H1 (cell line): ENCODE data around the gene DEPP1. TPM values are rescaled to one million over a fixed set of nuclear protein-coding genes. Genes with fewer than 3 reads are reported as not detected.
A peak's percentile ranks its signal among the peaks of the same experiment; 100 is the strongest.

Experiments
- CTCF ChIA-PET: fragments of 300-600 bp; sonication (Branson Sonifier 250); formaldehyde crosslinking; loops from one replicate; lab custom pipeline; 2021; ENCODE audit not compliant: partially characterized antibody; lab: Charles Lee
- POLR2A ChIA-PET: fragments of 300-600 bp; sonication (Branson Sonifier 250); formaldehyde crosslinking; loops from one replicate; lab custom pipeline; 2021; ENCODE audit warnings: inconsistent platforms; ENCODE audit not compliant: partially characterized antibody; lab: Charles Lee
- DNase-seq, 2 experiments: peaks; one replicate each; pipeline versions ENCODE4 v3.0.0 to v3.0.0-alpha.2; 2010 to 2022; ENCODE audit warnings: low spot score in 2 of 2, low read depth in 1 of 2, mixed read lengths in 1 of 2
- FAIRE-seq: peaks from 2 replicates; lab custom pipeline; 2011; peaks lifted over from hg19 to GRCh38; lab: Jason Lieb, UNC
- H2AFZ ChIP-seq: 2 replicates; pipeline ENCODE4 v1.8.1; 2012; ENCODE audit warnings: low read length, inconsistent platforms
- H2AK5ac ChIP-seq: 2 replicates; pipeline ENCODE4 v1.6.1; 2013; ENCODE audit warnings: low read depth, low read length
- H2BK120ac ChIP-seq: replicated peaks from 2 replicates; pipeline ENCODE3; 2013; ENCODE audit warnings: low read depth, low read length, inconsistent platforms
- H2BK12ac ChIP-seq: 2 replicates; pipeline ENCODE4 v1.6.1; 2013; ENCODE audit warnings: low read depth, low read length
- H2BK15ac ChIP-seq: 2 replicates; pipeline ENCODE4 v1.6.1; 2013; ENCODE audit warnings: low read length
- H2BK20ac ChIP-seq: 2 replicates; pipeline ENCODE4 v1.6.1; 2013; ENCODE audit warnings: low read length
- H2BK5ac ChIP-seq: 2 replicates; pipeline ENCODE4 v1.6.1; 2013; ENCODE audit warnings: low read depth, low read length
- H3K14ac ChIP-seq: 2 replicates; pipeline ENCODE4 v1.6.1; 2013; ENCODE audit warnings: inconsistent platforms; ENCODE audit not compliant: insufficient read length
- H3K18ac ChIP-seq: 2 replicates; pipeline ENCODE4 v1.6.1; 2013; ENCODE audit warnings: low read length; ENCODE audit errors: extremely low read depth
- H3K23ac ChIP-seq: 2 replicates; pipeline ENCODE4 v1.6.1; 2013; ENCODE audit warnings: inconsistent platforms; ENCODE audit not compliant: insufficient read length
- H3K23me2 ChIP-seq: 2 replicates; pipeline ENCODE4 v1.6.1; 2013; ENCODE audit warnings: low read depth, low read length
- H3K27ac ChIP-seq: 2 replicates; pipeline ENCODE4 v1.6.1; 2011; ENCODE audit warnings: low read depth, low read length, inconsistent platforms
- H3K27me3 ChIP-seq, 4 experiments: replicated peaks in 1 of 4; 1 replicate in 1 of 4; 2 replicates in 3 of 4; pipeline versions ENCODE4 v1.6.1 to v1.8.1; 2011 to 2013; ENCODE audit warnings: low read length in 3 of 4, mild to moderate bottlenecking in 3 of 4, inconsistent platforms in 2 of 4, mixed read lengths in 2 of 4, moderate library complexity in 1 of 4; ENCODE audit not compliant: control insufficient read depth in 3 of 4, insufficient read depth in 3 of 4; ENCODE audit errors: extremely low read depth in 1 of 4
- H3K36me3 ChIP-seq, 4 experiments: 2 replicates each; pipeline versions ENCODE4 v1.6.1 to v1.8.1; 2011 to 2013; ENCODE audit warnings: mild to moderate bottlenecking in 4 of 4, low read length in 3 of 4, moderate library complexity in 2 of 4, control low read depth in 1 of 4, inconsistent platforms in 1 of 4; ENCODE audit not compliant: insufficient read depth in 4 of 4, control insufficient read depth in 2 of 4
- H3K4ac ChIP-seq: replicated peaks from 2 replicates; pipeline ENCODE3; 2013; ENCODE audit warnings: low read length, low read depth, mixed read lengths, inconsistent platforms; ENCODE audit not compliant: insufficient read length
- H3K4me1 ChIP-seq, 4 experiments: replicated peaks in 1 of 4; 1 replicate in 1 of 4; 2 replicates in 3 of 4; pipeline versions ENCODE4 v1.6.1 to v1.8.1; 2011 to 2013; ENCODE audit warnings: low read length in 3 of 4, inconsistent platforms in 2 of 4, mixed read lengths in 1 of 4; ENCODE audit not compliant: insufficient read depth in 4 of 4, control insufficient read depth in 3 of 4
- H3K4me2 ChIP-seq, 2 experiments: 2 replicates each; pipeline versions ENCODE4 v1.6.1 to v1.8.1; 2011 to 2013; ENCODE audit warnings: low read depth in 2 of 2, low read length in 2 of 2, control low read depth in 1 of 2, inconsistent platforms in 1 of 2, mild to moderate bottlenecking in 1 of 2; ENCODE audit not compliant: insufficient read depth in 1 of 2
- H3K4me3 ChIP-seq, 4 experiments: fragments of 200-600, 300-600 bp in 1 of 4; sonication (generic), shearing (Covaris generic), sonication (Bioruptor Twin) in 1 of 4; 2 replicates each; pipeline versions ENCODE4 v1.5.1 to v1.8.1; 2011 to 2016; ENCODE audit warnings: low read length in 4 of 4, low read depth in 3 of 4, control low read depth in 2 of 4, inconsistent platforms in 2 of 4, mild to moderate bottlenecking in 2 of 4, mixed read lengths in 1 of 4, moderate library complexity in 1 of 4; ENCODE audit not compliant: insufficient read depth in 2 of 4; ENCODE audit errors: extremely low read depth in 1 of 4
- H3K56ac ChIP-seq: replicated peaks from 2 replicates; pipeline ENCODE3; 2013; ENCODE audit warnings: low read depth, mild to moderate bottlenecking, mixed read lengths, low read length, inconsistent platforms; ENCODE audit not compliant: insufficient read length
- H3K79me1 ChIP-seq: 2 replicates; pipeline ENCODE4 v1.6.1; 2013; ENCODE audit warnings: low read depth, low read length, control low read depth
- H3K79me2 ChIP-seq, 2 experiments: 2 replicates each; pipeline versions ENCODE4 v1.6.1 to v1.8.1; 2012 to 2013; ENCODE audit warnings: low read length in 2 of 2, mild to moderate bottlenecking in 2 of 2, inconsistent platforms in 1 of 2; ENCODE audit not compliant: insufficient read depth in 2 of 2, control insufficient read depth in 1 of 2
- H3K9ac ChIP-seq, 4 experiments: replicated peaks in 1 of 4; 1 replicate in 1 of 4; 2 replicates in 3 of 4; pipeline versions ENCODE4 v1.6.1 to v1.8.1; 2011 to 2013; ENCODE audit warnings: low read depth in 3 of 4, low read length in 3 of 4, control low read depth in 2 of 4, mild to moderate bottlenecking in 2 of 4, moderate library complexity in 2 of 4, inconsistent platforms in 1 of 4; ENCODE audit errors: extremely low read depth in 1 of 4
- H3K9me3 ChIP-seq, 2 experiments: 2 replicates each; pipeline versions ENCODE4 v1.6.1 to v1.8.1; 2012 to 2013; ENCODE audit warnings: mild to moderate bottlenecking in 2 of 2, moderate library complexity in 2 of 2, control low read depth in 1 of 2, inconsistent platforms in 1 of 2, low read depth in 1 of 2, low read length in 1 of 2, mixed read lengths in 1 of 2; ENCODE audit not compliant: insufficient read depth in 2 of 2
- H4K20me1 ChIP-seq, 2 experiments: replicated peaks in 1 of 2; 2 replicates each; pipeline versions ENCODE3 to v1.8.1; 2011 to 2013; ENCODE audit warnings: inconsistent platforms in 2 of 2, low read length in 2 of 2, mild to moderate bottlenecking in 1 of 2; ENCODE audit not compliant: insufficient read depth in 2 of 2, control insufficient read depth in 1 of 2
- H4K5ac ChIP-seq: 2 replicates; pipeline ENCODE4 v1.6.1; 2013; ENCODE audit warnings: low read length, low read depth, mixed read lengths, inconsistent platforms; ENCODE audit not compliant: insufficient read length
- H4K8ac ChIP-seq: 2 replicates; pipeline ENCODE4 v1.8.0; 2013; ENCODE audit warnings: mild to moderate bottlenecking, moderate library complexity, low read length, inconsistent platforms; ENCODE audit not compliant: insufficient read depth; ENCODE audit errors: extremely low read depth
- H4K91ac ChIP-seq: replicated peaks from 2 replicates; pipeline ENCODE3; 2013; ENCODE audit warnings: low read length, mixed read lengths, inconsistent platforms; ENCODE audit not compliant: insufficient read length
- SP4 ChIP-seq: IDR thresholded peaks from 2 replicates; pipeline ENCODE4 v1.6.1; 2012; ENCODE audit warnings: low read length, inconsistent platforms
- USF2 ChIP-seq: IDR thresholded peaks from 2 replicates; pipeline ENCODE4 v1.6.1; 2011; ENCODE audit warnings: low read length, improper control_type of control experiment
- WGBS, 2 experiments: shearing (Covaris generic) in 1 of 2; methylation state at CpG; one replicate each; pipeline versions ENCODE4 v1.1.6 to v1.1.7; 2013 to 2015; ENCODE audit warnings: low lambda C conversion rate in 2 of 2, mixed read lengths in 2 of 2, inconsistent platforms in 1 of 2, low coverage in 1 of 2, missing lambda C conversion rate in 1 of 2; ENCODE audit not compliant: insufficient replicate concordance in 2 of 2, insufficient coverage in 1 of 2, insufficient read length in 1 of 2; ENCODE audit errors: extremely low coverage in 1 of 2, missing lambda C conversion rate in 1 of 2; 5-methylcytosine and 5-hydroxymethylcytosine counted together
- polyA plus RNA-seq, 7 experiments: library from polyadenylated mRNA; depleted of rRNA in 3 of 7; stranded (reverse) in 5 of 7; unstranded in 2 of 7; fragments of >200 nt in 5 of 7; fragments of 200-250 nt in 2 of 7; gene quantifications; 1 replicate in 5 of 7; 2 replicates in 1 of 7; 4 replicates in 1 of 7; pipeline versions ENCODE4 v1.2.1 to v1.2.3, GENCODE V29; 2011 to 2013; ENCODE audit warnings: missing spikeins in 2 of 7, mixed read lengths in 2 of 7
- total RNA-seq: library from RNA; stranded (reverse); fragmentation: NEBNext Ultra II Directional; extraction: Animal tissue kit (Norgen Biotek cat#: 25700); gene quantifications from 2 replicates; pipeline ENCODE4 v1.2.1, GENCODE V29; 2021

Gene DEPP1
- total and polyA plus RNA-seq, 2 of the 8 experiments (the other 6 are each of a cell fraction or from before 2014, with no cell fraction given) = 0.67 to 4.5 TPM

GRCh38 chr10:44971935-44972757 lies 6.5 kb downstream of the DEPP1 start:
- H3K36me3 ChIP-seq = peaks cover 0 to 6% (median 0%) of the 10 kb centered on the region in 4 experiments; a peak in 3 of 8 replicates
- H2BK15ac ChIP-seq = 0 out of 2 replicates have a peak overlapping the region, but pooled peaks have one; percentile 40
- H2BK12ac ChIP-seq = no peak overlapping the region
- H3K18ac ChIP-seq = no peak overlapping the region
- no peak overlapping the region for H4K91ac ChIP-seq
- H3K79me2 ChIP-seq = no peaks in the 10 kb centered on the region
- H2AFZ ChIP-seq = no peak overlapping the region
- H3K27ac ChIP-seq = no peak overlapping the region
- FAIRE-seq (no peak), DNase-seq (no peak)
- H3K4me2 ChIP-seq = no peak overlapping the region
- no peak overlapping the region for H4K8ac ChIP-seq
- WGBS, 2 experiments = 92% methylated on average over 12 of the region's 12 CpGs; no CpG with 5 or more reads in 1 of the 2 experiments
- no peak overlapping the region for H4K5ac ChIP-seq
- H3K9me3 ChIP-seq = no peaks in the 10 kb centered on the region
- H3K23ac ChIP-seq = no peak overlapping the region
- H3K23me2 ChIP-seq = peaks cover 14% of the 10 kb centered on the region; the same call in 1 of the 2 replicates
- no peak overlapping the region for H2BK120ac ChIP-seq
- no peak overlapping the region for H3K9ac ChIP-seq
- H3K79me1 ChIP-seq = peaks cover 5% of the 10 kb centered on the region; the same call in 1 of the 2 replicates
- no peaks in the 10 kb centered on the region; a peak in 1 of 7 replicates for H3K27me3 ChIP-seq
- CTCF ChIA-PET = interaction anchor here (1.2 to 2.6 kb wide), 7 partner anchors 9 to 47 kb away, joined by 4 to 26 read pairs (median 6); no protein-coding TSS in a partner anchor
- H3K4ac ChIP-seq = no peak overlapping the region
- no peak overlapping the region for H2BK5ac ChIP-seq
- peaks cover 12 to 35% (median 27%) of the 10 kb centered on the region in 4 experiments for H3K4me1 ChIP-seq
- no peak overlapping the region for H3K14ac ChIP-seq
- no peak overlapping the region for H2BK20ac ChIP-seq
- H2AK5ac ChIP-seq = no peak overlapping the region
- no peak overlapping the region for H3K4me3 ChIP-seq
- H4K20me1 ChIP-seq = peaks cover 0 to 2% of the 10 kb centered on the region in 2 experiments
- POLR2A ChIA-PET = interaction anchor here (0.8 to 1.9 kb wide), 5 partner anchors 9 to 39 kb away, joined by 3 to 7 read pairs (median 4); partner anchors contain the start of gene RASSF4
- no peak overlapping the region for H3K56ac ChIP-seq
- no peak for TF ChIP-seq USF2
- TF ChIP-seq SP4 = no peak
